Spleen (tissue), 7 donors: ENCODE measurements around the gene KRTAP22-1.

ENCODE experiments used
- POLR2A ChIP-seq, 3 donors: fragments of 450-650 bp; IDR thresholded peaks; one replicate each; pipeline ENCODE4 v1.5.1; 2017; ENCODE audit warnings: antibody characterized with exemption in 3 of 3, mild to moderate bottlenecking in 1 of 3
- TF ChIP-seq, protein P1 (sequence below), 11 experiments: fragments of 200-600 bp in 7 of 11; fragments of 450-650 bp in 4 of 11; sonication (generic) in 4 of 11; IDR thresholded peaks in 8 of 11; conservative IDR thresholded peaks in 3 of 11; 1 replicate in 7 of 11; 2 replicates in 4 of 11; pipeline versions ENCODE4 v1.4.0 to v1.8.0; 2016 to 2021; ENCODE audit warnings: antibody characterized with exemption in 11 of 11, inconsistent platforms in 4 of 11, mild to moderate bottlenecking in 1 of 11
- donor health status: DM: no; HTN: no; CAD: no; lungs with moderate emphysema.
- donor health status: DM: no; HTN: no; CAD: no.
- donor health status: DM: no; HTN: no; CAD: no.

DNA sequence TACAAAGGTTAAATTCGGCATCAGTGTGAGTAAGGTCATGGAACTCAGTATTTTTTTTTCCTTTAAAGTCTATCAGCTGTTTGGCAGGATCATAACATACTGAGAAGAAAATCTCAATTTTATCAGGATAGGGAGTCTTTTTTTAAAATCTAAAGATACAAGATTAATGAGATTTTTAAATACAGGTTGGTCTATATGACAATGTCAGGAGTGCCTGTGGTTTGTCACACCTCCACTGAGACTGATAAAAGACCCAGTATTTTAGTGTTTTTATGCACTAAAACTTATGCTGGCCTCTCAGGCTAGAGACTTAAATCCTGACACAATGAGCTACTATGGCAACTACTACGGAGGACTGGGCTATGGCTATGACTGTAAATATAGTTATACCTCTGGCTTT is 41.7 kb downstream of the KRTAP22-1 start, which contains the start of gene KRTAP20-3:
- TF ChIP-seq, protein P1, sequence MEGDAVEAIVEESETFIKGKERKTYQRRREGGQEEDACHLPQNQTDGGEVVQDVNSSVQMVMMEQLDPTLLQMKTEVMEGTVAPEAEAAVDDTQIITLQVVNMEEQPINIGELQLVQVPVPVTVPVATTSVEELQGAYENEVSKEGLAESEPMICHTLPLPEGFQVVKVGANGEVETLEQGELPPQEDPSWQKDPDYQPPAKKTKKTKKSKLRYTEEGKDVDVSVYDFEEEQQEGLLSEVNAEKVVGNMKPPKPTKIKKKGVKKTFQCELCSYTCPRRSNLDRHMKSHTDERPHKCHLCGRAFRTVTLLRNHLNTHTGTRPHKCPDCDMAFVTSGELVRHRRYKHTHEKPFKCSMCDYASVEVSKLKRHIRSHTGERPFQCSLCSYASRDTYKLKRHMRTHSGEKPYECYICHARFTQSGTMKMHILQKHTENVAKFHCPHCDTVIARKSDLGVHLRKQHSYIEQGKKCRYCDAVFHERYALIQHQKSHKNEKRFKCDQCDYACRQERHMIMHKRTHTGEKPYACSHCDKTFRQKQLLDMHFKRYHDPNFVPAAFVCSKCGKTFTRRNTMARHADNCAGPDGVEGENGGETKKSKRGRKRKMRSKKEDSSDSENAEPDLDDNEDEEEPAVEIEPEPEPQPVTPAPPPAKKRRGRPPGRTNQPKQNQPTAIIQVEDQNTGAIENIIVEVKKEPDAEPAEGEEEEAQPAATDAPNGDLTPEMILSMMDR (IDR thresholded peaks at IDR 0.05 in 8 of 11, conservative IDR thresholded peaks at IDR 0.05 in 3 of 11): no peak
- TF ChIP-seq POLR2A (IDR thresholded peaks at IDR 0.05): no peak
